ENCODE results near the gene CACNG4. TPM values are rescaled to one million over a fixed set of nuclear protein-coding genes. Genes with fewer than 3 reads are reported as not detected.
A peak's percentile ranks its signal among the peaks of the same experiment; 100 is the strongest.

Gene CACNG4
- total and polyA plus RNA-seq, 2 donors from 2014 or later, result 0.26 to 0.31 TPM

DNA sequence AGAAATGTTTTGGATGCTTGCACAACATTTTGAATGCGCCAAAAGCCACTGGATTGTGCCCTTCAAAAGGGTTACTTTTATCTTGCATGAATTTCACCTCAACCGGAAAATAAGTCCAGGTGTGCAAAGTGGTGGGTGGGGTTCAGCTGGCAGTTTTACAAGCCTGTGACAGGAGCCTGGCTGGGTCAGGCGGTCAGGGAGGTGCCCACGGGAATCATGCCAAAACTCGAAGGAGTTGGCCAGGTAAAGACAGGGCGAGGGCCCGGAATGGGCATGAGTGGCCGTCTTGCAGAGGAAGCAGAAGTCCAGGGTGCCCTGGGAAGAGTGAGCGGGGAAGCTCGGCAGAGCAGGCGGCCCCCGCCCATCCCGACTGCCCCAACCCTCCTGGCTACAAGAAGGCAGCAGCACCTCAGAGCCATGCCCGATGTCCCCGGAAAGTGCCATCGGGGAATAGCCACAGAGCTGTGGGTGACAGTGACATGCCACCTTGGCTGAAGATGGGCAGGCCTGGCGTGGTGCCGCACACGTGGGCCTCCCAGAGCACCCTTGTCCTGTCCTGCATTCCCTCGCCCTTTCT, 60.8 kb downstream of the CACNG4 start:
- no peaks in the 10 kb centered on the region for H3K9me3 ChIP-seq (ENCODE audit: control insufficient read depth in 2 of 3, insufficient read depth in 1 of 3, low read length in 3 of 3)
- no peaks in the 10 kb centered on the region for H3K36me3 ChIP-seq (ENCODE audit: control insufficient read depth in 2 of 3, insufficient read depth in 3 of 3, low read length in 3 of 3)
- H3K27ac ChIP-seq (ENCODE audit: low read depth in 2 of 2, low read length in 2 of 2), result no peak overlapping the region
- no peak for FAIRE-seq
- DNase-seq, result peak in 1 of 5 donors; percentile 62
- H3K4me3 ChIP-seq (ENCODE audit: low read length in 3 of 3), result no peak overlapping the region
- no peaks in the 10 kb centered on the region for H3K27me3 ChIP-seq (ENCODE audit: control insufficient read depth, insufficient read depth, low read length)
- TF ChIP-seq, protein P1, sequence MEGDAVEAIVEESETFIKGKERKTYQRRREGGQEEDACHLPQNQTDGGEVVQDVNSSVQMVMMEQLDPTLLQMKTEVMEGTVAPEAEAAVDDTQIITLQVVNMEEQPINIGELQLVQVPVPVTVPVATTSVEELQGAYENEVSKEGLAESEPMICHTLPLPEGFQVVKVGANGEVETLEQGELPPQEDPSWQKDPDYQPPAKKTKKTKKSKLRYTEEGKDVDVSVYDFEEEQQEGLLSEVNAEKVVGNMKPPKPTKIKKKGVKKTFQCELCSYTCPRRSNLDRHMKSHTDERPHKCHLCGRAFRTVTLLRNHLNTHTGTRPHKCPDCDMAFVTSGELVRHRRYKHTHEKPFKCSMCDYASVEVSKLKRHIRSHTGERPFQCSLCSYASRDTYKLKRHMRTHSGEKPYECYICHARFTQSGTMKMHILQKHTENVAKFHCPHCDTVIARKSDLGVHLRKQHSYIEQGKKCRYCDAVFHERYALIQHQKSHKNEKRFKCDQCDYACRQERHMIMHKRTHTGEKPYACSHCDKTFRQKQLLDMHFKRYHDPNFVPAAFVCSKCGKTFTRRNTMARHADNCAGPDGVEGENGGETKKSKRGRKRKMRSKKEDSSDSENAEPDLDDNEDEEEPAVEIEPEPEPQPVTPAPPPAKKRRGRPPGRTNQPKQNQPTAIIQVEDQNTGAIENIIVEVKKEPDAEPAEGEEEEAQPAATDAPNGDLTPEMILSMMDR (IDR thresholded peaks at IDR 0.05; ENCODE audit: borderline replicate concordance, extremely low read depth, insufficient read depth), result no peak
- H3K4me1 ChIP-seq (ENCODE audit: control insufficient read depth in 2 of 3, insufficient read depth in 2 of 3, low read depth in 1 of 3, low read length in 3 of 3), result no peaks in the 10 kb centered on the region
- intact Hi-C loops (cut with DNase I), result no loop called here
- no peak overlapping the region for H3K9ac ChIP-seq (ENCODE audit: low read length in 3 of 3)

DNA sequence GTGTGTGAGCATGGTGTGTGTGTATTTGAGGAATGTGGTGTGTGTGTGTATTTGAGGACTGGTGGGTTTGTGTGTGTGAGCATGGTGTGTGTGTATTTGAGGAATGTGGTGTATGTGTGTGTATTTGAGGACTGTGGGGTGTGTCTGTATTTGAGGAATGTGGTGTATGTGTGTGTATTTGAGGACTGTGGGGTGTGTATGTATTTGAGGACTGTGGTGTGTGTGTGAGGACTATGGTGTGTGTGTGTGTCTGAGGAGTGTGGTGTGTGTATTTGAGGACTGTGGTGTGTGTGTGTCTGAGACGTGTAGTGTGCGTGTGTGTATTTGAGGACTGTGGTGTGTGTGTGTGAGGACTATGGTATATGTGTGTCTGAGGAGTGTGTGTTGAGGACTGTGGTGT, 61.8 kb downstream of the CACNG4 start:
- DNase-seq (peak in 1 of 5 donors; percentile 4), FAIRE-seq (no peak)
- Histone ChIP-seq H3K9ac (ENCODE audit: low read length in 3 of 3) (no peak overlapping the region), H3K27ac (ENCODE audit: low read depth in 2 of 2, low read length in 2 of 2) (no peak overlapping the region), H3K27me3 (ENCODE audit: control insufficient read depth, insufficient read depth, low read length) (no peaks in the 10 kb centered on the region), H3K9me3 (ENCODE audit: control insufficient read depth in 2 of 3, insufficient read depth in 1 of 3, low read length in 3 of 3) (no peaks in the 10 kb centered on the region), H3K36me3 (ENCODE audit: control insufficient read depth in 2 of 3, insufficient read depth in 3 of 3, low read length in 3 of 3) (no peaks in the 10 kb centered on the region), H3K4me1 (ENCODE audit: control insufficient read depth in 2 of 3, insufficient read depth in 2 of 3, low read depth in 1 of 3, low read length in 3 of 3) (no peaks in the 10 kb centered on the region), H3K4me3 (ENCODE audit: low read length in 3 of 3) (no peak overlapping the region)
- intact Hi-C loops (cut with DNase I), result no loop called here
- TF ChIP-seq, protein P1 (IDR thresholded peaks at IDR 0.05; ENCODE audit: borderline replicate concordance, extremely low read depth, insufficient read depth), result no peak

DNA sequence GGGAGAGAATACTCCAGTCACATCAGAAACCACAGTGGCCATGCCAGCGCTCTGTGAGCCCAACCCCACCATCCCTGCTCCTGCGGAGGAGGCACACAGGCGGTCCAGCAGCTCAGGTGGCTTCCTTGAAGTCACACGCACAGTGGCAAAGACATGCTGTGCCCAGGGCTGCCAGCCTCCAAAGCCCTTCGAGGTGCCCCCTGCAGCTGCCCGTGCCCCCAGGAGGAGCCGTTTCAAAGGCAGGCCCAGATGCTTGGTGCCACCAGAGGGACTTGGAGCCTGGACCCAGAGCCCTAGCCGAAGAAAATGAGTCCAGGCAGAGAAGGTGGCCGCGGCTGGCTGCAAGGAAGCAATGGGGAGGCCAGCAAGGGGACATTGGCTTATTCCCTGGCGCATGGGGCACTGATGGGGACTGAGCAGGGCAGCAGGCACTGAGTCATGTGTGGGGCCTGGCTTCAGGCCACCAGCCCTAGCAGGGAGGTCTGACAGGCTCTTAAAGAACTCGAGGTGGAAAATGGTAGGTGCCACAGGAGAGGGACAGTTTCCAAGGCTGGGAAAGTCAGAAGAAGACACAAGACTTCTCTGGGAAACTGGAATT, 62.6 kb downstream of the CACNG4 start:
- no peak for FAIRE-seq
- H3K27ac ChIP-seq (ENCODE audit: low read depth in 2 of 2, low read length in 2 of 2), result no peak overlapping the region
- peak in 1 of 5 donors; percentile 53 for DNase-seq
- H3K4me1 ChIP-seq (ENCODE audit: control insufficient read depth in 2 of 3, insufficient read depth in 2 of 3, low read depth in 1 of 3, low read length in 3 of 3), result no peaks in the 10 kb centered on the region
- no peak overlapping the region for H3K4me3 ChIP-seq (ENCODE audit: low read length in 3 of 3)
- H3K9me3 ChIP-seq (ENCODE audit: control insufficient read depth in 2 of 3, insufficient read depth in 1 of 3, low read length in 3 of 3), result no peaks in the 10 kb centered on the region
- intact Hi-C loops (cut with DNase I), result no loop called here
- TF ChIP-seq, protein P1 (IDR thresholded peaks at IDR 0.05; ENCODE audit: borderline replicate concordance, extremely low read depth, insufficient read depth), result no peak
- no peaks in the 10 kb centered on the region for H3K27me3 ChIP-seq (ENCODE audit: control insufficient read depth, insufficient read depth, low read length)
- H3K9ac ChIP-seq (ENCODE audit: low read length in 3 of 3), result no peak overlapping the region
- H3K36me3 ChIP-seq (ENCODE audit: control insufficient read depth in 2 of 3, insufficient read depth in 3 of 3, low read length in 3 of 3), result no peaks in the 10 kb centered on the region
